ENCODE results near the gene DOCK10.

Gene DOCK10

GRCh38 chr2:224836263-224836662 is 206.0 kb downstream of the DOCK10 start:
- in situ Hi-C loops (cut with HindIII; ENCODE audit: low pct_ligation_motif_present, low pct_unique_long_range_greater_than_20kb, low sequenced_read_pairs) = no loop called here
- DNase-seq = no peak

GRCh38 chr2:224835405-224835804 is 206.9 kb downstream of the DOCK10 start:
- in situ Hi-C loops (cut with HindIII; ENCODE audit: low pct_ligation_motif_present, low pct_unique_long_range_greater_than_20kb, low sequenced_read_pairs) = no loop called here
- no peak for DNase-seq

- in situ Hi-C loops (cut with HindIII; ENCODE audit: low pct_ligation_motif_present, low pct_unique_long_range_greater_than_20kb, low sequenced_read_pairs) = no loop called here
- no peak for DNase-seq
Observed at GRCh38 chr2:224833986-224834385, 208.3 kb downstream of the DOCK10 start.

- in situ Hi-C loops (cut with HindIII; ENCODE audit: low pct_ligation_motif_present, low pct_unique_long_range_greater_than_20kb, low sequenced_read_pairs) = no loop called here
- no peak for DNase-seq
Observed at GRCh38 chr2:224832207-224832606, 210.1 kb downstream of the DOCK10 start.

GRCh38 chr2:224831530-224831929 is 210.7 kb downstream of the DOCK10 start:
- no peak for DNase-seq
- in situ Hi-C loops (cut with HindIII; ENCODE audit: low pct_ligation_motif_present, low pct_unique_long_range_greater_than_20kb, low sequenced_read_pairs) = no loop called here

- in situ Hi-C loops (cut with HindIII; ENCODE audit: low pct_ligation_motif_present, low pct_unique_long_range_greater_than_20kb, low sequenced_read_pairs) = no loop called here
- no peak for DNase-seq
Observed at GRCh38 chr2:224820283-224820991, 221.8 kb downstream of the DOCK10 start.

- in situ Hi-C loops (cut with HindIII; ENCODE audit: low pct_ligation_motif_present, low pct_unique_long_range_greater_than_20kb, low sequenced_read_pairs) = no loop called here
- no peak for DNase-seq
Observed at GRCh38 chr2:224819075-224819474, 223.2 kb downstream of the DOCK10 start.

GRCh38 chr2:224817676-224818075 is 224.6 kb downstream of the DOCK10 start:
- no peak for DNase-seq
- in situ Hi-C loops (cut with HindIII; ENCODE audit: low pct_ligation_motif_present, low pct_unique_long_range_greater_than_20kb, low sequenced_read_pairs) = no loop called here

GRCh38 chr2:224816816-224817215 is 225.5 kb downstream of the DOCK10 start:
- peak; percentile 83 for DNase-seq
- in situ Hi-C loops (cut with HindIII; ENCODE audit: low pct_ligation_motif_present, low pct_unique_long_range_greater_than_20kb, low sequenced_read_pairs) = no loop called here

GRCh38 chr2:224813578-224813977 is 228.7 kb downstream of the DOCK10 start:
- in situ Hi-C loops (cut with HindIII; ENCODE audit: low pct_ligation_motif_present, low pct_unique_long_range_greater_than_20kb, low sequenced_read_pairs) = no loop called here
- DNase-seq = no peak

GRCh38 chr2:224807153-224807964 is 234.9 kb downstream of the DOCK10 start:
- in situ Hi-C loops (cut with HindIII; ENCODE audit: low pct_ligation_motif_present, low pct_unique_long_range_greater_than_20kb, low sequenced_read_pairs) = no loop called here
- peak; percentile 48 for DNase-seq

GRCh38 chr2:224803930-224804329 is 238.3 kb downstream of the DOCK10 start:
- in situ Hi-C loops (cut with HindIII; ENCODE audit: low pct_ligation_motif_present, low pct_unique_long_range_greater_than_20kb, low sequenced_read_pairs) = no loop called here
- no peak for DNase-seq

GRCh38 chr2:224802407-224802806 is 239.9 kb downstream of the DOCK10 start:
- DNase-seq = no peak
- in situ Hi-C loops (cut with HindIII; ENCODE audit: low pct_ligation_motif_present, low pct_unique_long_range_greater_than_20kb, low sequenced_read_pairs) = no loop called here

- DNase-seq = no peak
- in situ Hi-C loops (cut with HindIII; ENCODE audit: low pct_ligation_motif_present, low pct_unique_long_range_greater_than_20kb, low sequenced_read_pairs) = no loop called here
Observed at GRCh38 chr2:224801360-224801759, 240.9 kb downstream of the DOCK10 start.

- in situ Hi-C loops (cut with HindIII; ENCODE audit: low pct_ligation_motif_present, low pct_unique_long_range_greater_than_20kb, low sequenced_read_pairs) = no loop called here
Observed at GRCh38 chr2:224799691-224800090, 242.6 kb downstream of the DOCK10 start.

GRCh38 chr2:224798180-224798579 is 244.1 kb downstream of the DOCK10 start:
- no peak for DNase-seq
- in situ Hi-C loops (cut with HindIII; ENCODE audit: low pct_ligation_motif_present, low pct_unique_long_range_greater_than_20kb, low sequenced_read_pairs) = no loop called here

More at GRCh38 chr2:224799691-224800090, 242.6 kb downstream of the DOCK10 start:
- DNase-seq = no peak

GRCh38 chr2:224796695-224797305 is 245.5 kb downstream of the DOCK10 start:
- in situ Hi-C loops (cut with HindIII; ENCODE audit: low pct_ligation_motif_present, low pct_unique_long_range_greater_than_20kb, low sequenced_read_pairs) = no loop called here
- no peak for DNase-seq

- no peak for DNase-seq
- in situ Hi-C loops (cut with HindIII; ENCODE audit: low pct_ligation_motif_present, low pct_unique_long_range_greater_than_20kb, low sequenced_read_pairs) = no loop called here
Observed at GRCh38 chr2:224793946-224794345, 248.3 kb downstream of the DOCK10 start.

GRCh38 chr2:224786848-224787247 is 255.4 kb downstream of the DOCK10 start:
- no peak for DNase-seq
- in situ Hi-C loops (cut with HindIII; ENCODE audit: low pct_ligation_motif_present, low pct_unique_long_range_greater_than_20kb, low sequenced_read_pairs) = no loop called here

Measured in ACHN (cell line).